Measurements from ENCODE around the gene SLC16A1. TPM values are rescaled to one million over a fixed set of nuclear protein-coding genes. Genes with fewer than 3 reads are reported as not detected.
"Not testable (repeated sequence)": the region's sequence is repeated elsewhere in the genome, so short reads cannot be mapped to it uniquely, and the experiment has no call there.

The SLC16A1 gene, protein sequence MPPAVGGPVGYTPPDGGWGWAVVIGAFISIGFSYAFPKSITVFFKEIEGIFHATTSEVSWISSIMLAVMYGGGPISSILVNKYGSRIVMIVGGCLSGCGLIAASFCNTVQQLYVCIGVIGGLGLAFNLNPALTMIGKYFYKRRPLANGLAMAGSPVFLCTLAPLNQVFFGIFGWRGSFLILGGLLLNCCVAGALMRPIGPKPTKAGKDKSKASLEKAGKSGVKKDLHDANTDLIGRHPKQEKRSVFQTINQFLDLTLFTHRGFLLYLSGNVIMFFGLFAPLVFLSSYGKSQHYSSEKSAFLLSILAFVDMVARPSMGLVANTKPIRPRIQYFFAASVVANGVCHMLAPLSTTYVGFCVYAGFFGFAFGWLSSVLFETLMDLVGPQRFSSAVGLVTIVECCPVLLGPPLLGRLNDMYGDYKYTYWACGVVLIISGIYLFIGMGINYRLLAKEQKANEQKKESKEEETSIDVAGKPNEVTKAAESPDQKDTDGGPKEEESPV
- polyA plus RNA-seq (2014; cell fraction: cytosol; rRNA removed) = 126 and 131 TPM in 2 replicates
- polyA plus RNA-seq (2014; cell fraction: nucleus; rRNA removed) = 48.6 and 50.3 TPM in 2 replicates

DNA sequence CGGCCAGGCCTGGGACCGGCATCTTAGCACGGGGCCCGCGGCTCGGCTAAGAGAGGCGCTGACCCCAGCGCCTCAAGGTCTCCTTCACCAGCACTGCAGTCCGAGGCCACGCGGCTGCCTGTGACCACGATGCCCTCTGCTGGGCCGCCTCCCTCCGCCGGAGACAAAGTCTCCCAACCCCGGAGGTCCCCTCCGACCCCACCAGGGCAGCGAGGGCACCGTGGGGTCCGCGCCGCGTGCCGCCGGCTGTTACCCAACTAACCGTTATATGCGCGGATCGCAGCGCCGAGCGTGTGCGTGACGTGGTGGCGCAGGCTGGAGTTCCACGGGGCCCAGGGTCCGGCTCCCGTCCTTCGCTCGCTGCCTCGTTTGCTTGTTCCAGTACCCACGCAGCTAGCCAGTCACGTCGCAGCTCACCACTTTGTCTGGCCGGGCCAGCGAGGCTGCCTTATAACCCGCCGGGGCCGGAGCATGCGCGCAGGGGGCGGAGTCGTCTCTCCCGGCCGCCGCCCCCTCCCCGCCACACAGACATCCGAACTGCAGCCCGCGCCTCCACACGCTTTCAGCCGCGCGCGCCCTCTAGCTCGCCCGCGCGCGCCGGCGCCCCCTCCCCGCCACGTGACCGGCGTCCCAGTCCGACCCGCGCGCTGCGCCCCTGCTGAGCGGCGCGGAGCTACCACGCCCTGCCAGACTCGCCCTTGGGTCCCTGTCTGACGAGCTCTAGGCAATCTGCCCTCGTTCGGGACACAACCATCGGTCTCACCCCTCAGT, at the start of gene SLC16A1:
SLC16A1 (minus strand) TSS at position 424 of the 771 bp plus-strand sequence. CDS start 26,888 bp downstream, outside the sequence.
- DNase-seq (ENCODE audit: low spot score) = peak; percentile 94

DNA sequence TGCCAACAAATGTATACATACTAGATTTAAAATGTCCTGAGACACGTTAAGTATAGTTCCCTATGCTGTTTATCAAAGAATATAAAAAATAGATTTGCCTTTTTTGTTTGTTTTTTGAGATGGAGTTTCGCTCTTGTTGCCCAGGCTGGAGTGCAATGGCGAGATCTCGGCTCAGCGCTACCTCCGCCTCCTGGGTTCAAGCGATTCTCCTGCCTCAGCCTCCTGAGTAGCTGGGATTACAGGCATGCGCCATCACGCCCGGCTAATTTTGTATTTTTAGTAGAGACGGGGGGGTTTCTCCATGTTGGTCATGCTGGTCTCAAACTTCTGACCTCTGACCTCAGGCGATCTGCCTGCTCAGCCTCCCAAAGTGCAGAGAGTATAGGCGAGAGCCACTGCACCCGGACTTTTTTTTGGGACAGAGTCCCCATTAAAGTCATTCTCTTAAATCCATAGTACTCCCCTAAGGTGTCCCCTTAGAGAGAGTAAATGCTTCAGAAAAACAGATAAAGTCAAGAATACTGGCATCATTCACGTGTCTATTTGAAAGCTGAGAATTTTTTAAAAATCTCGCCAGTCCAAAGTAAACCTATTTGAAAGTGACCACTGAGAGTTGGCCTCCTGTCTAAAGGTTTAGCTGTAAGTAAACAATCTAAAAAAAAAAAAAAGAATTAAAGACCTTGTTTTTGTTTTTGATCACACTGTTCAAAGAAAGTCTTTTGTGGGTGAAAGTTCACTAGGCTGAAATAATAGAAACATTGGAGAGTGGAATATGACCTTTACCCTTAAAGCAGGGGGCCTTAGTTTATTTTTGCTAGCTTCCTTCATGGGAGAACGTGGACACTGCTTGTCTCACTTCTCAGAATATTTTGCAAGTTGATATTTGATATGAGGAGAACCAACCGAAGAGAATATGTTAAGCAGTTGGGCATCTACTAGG, 48.0 kb upstream of the SLC16A1 start:
- DNase-seq (ENCODE audit: low spot score) = no peak

DNA sequence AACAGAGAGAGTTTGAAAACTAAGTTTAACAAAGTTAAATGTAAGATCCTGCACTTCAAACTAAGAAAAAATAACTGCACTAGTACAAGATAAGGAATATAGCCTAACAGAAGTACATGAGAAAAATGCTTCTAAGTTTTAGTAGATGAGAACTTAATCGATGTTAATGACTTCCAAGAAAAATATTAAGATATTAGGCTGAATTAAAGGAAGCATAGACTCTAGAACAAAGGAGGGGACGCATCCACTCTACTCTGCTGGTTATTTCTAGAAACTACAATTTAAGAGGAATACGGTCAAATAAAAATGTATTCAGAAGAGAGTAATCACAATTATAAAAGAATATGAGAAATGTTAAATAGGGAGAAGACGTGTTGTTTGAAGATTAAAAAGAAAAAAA, 46.3 kb upstream of the SLC16A1 start:
- no peak for DNase-seq (ENCODE audit: low spot score)

DNA sequence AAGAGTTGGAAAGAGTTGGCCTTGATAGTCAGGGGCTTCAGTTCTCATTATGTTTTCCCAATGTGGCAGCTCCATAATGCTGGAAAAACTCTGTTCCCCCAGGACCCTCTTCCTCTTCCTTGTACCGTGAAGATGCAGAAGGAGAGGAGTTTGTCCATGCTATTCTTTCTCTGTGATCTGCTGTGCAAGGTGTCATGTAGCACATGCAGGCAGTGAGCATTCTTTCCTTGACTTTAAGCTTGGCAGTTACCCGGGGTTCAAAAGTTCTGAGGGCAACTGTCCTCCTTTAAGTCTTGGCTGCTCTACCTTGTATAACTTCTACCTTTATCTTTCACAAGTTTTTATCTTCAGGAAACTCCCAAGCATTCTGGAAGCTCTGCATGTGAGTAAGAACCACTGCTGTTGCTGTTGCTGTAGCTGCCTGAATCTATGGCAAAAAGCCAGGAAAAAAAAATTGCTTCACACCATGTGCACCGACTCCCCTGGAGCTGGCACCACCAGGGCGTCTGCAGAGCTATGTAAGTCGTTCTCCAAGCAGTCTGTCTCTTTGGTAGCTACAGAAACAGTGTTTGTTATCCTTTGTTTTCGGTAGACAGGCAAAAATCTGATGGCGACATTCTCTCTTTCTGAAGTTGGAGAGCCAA, 42.7 kb upstream of the SLC16A1 start:
- DNase-seq (ENCODE audit: low spot score) = no peak

DNA sequence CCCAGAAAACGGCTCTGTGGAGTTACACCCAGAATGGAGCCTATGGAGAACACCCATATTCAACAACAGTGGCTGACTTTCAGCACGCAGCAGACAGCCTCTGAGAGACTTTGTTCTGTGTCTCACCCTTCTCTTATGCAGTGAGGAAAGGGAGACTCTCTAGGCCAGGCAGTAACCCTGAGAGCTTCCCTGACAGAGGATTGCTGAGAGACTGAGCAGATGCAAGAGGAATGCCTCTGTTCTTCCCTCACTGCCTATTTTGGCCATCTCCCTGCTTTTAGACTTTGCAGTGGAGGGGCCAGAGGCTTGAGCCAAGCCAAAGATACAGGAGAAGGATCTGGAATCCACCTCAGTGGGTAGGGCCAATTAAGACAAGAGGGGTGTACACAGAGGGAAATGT, 41.8 kb upstream of the SLC16A1 start:
- DNase-seq (ENCODE audit: low spot score) = no peak

DNA sequence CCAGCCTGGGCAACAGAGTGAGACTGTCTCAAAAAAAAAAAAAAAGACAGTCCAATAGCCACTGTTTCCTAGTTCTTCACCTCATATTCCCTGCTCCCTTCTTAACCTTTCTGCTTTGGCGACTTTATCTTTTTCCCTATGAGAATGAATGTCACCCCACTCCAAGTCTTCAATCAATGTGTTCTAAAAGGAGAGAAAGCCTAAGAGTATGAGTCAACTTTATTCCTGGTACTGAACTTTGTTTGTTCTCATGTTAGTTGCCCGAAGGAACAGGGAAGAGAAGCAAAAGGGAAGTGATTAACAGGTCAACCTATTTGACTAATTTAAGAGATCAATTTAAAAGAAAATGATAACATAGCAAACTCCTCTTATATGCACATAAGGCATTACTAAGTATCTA, 39.9 kb upstream of the SLC16A1 start:
- DNase-seq (ENCODE audit: low spot score) = no peak

DNA sequence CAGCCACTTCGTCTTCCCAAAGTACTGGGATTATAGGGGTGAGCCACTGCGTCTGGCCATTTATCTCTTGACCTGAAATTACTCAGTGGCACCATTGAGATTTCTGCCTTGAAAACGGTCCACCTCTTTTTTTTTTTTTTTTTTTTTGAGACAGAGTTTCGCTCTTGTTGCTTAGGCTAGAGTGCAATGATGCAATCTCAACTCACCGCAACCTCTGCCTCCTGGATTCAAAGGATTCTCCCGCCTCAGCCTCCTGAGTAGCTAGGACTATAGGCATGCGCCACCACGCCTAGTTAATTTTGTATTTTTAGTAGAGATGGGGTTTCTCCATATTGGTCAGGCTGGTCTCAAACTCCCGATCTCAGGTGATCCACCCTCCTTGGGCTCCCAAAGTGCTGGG, 39.0 kb upstream of the SLC16A1 start:
- not testable (repeated sequence) for DNase-seq (ENCODE audit: low spot score)

DNA sequence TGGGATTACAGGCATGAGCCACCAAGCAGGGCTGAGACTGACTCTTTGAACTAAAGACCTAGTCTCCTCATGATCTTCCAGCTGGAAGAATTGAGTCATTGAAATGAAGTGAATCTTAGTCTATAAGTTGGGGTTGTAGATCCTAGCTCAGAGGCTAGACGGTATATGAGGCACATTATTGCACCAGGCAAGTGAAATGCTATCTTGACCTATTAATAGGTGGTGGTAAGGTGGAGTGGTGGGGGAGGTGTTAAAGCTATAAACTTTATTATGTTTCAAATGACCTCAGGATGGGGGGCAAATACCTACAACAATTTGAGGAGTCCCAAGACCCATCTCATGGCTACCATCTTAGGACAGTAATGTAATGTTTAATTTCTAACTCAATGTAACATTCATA, 36.8 kb upstream of the SLC16A1 start:
- no peak for DNase-seq (ENCODE audit: low spot score)

DNA sequence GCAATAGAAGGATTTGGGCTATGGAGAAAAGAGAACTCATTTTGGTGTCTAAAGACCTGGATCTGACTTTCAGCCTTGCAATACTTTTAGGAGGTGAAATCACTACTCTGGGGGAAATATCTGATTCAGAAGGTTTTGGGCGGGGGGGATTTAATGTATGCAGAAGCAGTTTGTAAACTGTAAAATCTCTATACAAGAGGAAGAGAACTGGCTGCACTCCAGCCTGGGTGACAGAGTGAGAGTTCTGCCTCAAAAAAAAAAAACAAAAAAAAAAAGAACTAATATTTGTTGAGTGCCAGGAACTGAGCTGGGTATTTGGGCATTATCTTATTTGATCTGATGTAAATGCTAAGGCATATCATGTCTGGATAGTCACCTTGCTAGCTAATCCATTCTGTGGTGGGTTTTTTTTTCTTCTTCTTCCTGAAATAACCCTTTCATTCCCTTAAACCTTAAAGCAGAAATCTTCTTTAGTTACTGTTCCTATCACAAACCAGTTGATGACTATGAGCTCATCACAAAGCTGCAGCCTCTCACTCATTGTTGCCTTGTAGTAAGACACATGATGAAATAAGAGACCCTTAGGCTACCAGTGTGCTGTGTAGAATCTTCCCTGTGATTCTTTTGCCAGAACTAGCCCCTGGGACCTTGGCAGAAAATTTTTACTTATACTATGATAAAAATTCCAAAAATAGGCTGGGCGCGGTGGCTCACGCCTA, 35.6 kb upstream of the SLC16A1 start:
- no peak for DNase-seq (ENCODE audit: low spot score)

DNA sequence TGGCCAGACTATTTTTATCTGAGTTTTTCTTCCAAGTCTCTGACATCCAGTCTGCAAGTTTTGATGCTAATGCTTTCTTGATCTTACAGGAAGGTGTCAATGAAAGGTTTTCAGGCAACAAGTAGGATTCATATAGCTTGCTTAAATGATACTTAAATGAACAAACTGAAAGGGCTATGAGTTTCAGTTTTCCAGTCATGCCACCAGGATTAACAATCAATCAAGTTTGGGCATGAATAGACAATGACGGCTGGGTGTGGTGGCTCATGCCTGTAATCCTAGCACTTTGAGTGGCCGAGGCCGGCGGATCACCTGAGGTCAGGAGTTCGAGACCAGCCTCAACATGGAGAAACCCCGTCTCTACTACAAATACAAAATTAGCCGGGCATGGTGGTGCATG, 34.3 kb upstream of the SLC16A1 start:
- no peak for DNase-seq (ENCODE audit: low spot score)

DNA sequence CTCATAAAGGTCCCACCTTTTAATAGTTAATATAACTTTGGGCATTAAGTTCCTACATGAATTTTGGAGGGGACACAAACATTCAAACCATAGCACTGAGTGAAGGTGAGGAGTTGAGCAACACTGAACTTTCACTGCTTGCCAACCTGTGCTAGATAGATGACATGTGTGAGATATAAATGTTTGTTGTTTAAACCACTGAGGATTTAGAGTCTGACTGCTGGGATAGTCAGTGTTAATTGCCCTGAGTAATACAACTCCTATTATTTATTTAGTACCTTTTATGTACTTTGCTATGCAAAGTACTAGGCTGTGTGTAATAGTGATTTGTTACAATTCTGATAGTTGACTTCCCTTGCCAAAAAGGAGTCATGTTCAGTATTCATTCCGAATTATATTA, 32.4 kb upstream of the SLC16A1 start:
- no peak for DNase-seq (ENCODE audit: low spot score)

DNA sequence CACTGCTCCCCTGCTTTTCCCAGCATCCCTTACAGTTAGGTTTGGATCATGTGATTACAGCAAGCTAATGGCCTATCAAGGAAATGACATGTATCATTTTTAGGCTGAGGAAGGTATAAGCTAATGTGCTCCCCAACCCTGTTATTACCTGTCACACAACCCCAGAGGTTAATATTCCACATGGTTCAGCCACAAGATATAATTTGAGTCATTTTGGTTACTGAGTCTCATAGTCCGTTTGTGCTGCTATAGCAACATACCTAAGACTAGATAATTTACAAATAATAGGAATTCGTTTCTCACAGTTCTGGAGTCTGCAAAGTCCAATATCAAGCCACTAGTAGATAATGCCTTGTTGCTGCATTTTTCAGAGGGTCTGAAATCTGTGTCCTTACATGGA, 29.1 kb upstream of the SLC16A1 start:
- DNase-seq (ENCODE audit: low spot score) = no peak

DNA sequence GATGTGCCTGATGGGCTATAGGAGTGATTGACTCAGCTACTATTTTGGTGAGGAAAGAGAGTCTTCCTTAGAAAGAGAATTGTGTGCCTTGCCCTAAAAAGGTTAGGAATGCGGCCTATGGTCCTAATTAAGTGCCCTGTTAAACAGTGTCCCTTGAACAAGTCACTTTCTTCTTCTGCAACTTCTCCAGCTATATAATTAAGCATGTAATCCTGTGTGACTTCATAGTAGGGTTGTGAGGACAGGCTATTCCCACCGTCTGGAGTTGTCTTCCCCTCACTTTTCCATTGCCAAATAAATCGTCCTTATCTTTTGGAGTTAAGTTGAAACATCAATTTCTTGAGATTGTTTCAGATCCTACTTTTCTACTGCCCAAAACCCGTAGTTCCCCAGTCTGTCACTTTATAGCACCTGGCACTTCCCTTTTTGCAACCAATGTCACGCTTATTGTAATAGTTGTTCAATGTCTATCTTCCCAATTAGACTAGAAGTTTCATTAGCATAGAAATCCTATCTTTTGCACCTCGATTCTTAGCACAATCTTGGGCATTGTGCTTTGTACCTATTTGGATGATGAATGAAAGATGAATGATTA, 27.6 kb upstream of the SLC16A1 start:
- DNase-seq (ENCODE audit: low spot score) = no peak

DNA sequence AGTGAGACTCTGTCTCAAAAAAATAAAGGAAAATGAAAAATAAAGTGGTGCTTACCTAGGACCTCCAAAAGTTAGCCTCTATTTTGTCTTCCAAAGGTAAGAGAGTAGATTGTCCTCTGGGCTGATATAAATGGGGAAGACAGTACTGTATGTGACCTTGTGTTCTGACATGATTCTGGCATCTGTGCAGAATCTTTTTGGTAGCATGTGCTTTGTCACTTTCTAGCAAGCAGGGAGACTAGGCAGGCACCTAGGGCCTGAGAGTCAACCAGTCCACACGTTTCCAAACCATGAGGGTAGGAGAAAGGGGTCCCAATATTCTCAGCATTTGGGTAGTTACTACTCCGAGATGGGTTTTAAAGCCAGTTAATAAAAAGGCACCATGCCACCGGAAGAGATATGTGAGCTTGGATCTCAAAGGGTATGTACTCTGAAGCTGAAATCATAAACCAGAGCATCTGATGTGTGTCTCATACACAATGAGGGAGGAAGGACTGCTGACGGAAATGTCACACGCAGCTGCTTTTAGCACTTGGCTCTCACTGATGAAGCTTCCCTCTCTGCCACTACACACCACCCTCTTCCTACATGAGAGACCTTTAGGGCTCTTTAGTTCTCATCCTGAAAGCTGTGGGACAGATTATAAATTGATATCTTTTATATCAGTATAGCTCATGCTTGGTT, 27.0 kb upstream of the SLC16A1 start:
- no peak for DNase-seq (ENCODE audit: low spot score)

DNA sequence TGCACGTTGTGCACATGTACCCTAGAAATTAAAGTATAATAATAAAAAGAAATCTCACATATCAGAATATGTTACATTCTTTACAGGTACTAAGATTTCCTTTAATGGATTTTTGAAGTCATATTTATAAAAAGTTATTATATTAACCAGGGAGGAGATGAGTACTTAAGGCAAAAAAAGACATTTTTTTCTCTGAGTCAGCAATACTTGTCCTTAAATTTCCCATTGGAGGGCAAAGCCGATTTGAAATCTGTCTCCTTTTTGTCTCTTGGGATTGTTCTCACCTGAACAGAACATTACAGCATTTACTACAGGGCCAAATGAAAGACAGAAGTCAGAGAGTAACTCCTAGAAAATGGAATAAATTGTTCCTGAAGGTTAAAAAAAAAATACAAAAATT, 26.3 kb upstream of the SLC16A1 start:
- DNase-seq (ENCODE audit: low spot score) = no peak

DNA sequence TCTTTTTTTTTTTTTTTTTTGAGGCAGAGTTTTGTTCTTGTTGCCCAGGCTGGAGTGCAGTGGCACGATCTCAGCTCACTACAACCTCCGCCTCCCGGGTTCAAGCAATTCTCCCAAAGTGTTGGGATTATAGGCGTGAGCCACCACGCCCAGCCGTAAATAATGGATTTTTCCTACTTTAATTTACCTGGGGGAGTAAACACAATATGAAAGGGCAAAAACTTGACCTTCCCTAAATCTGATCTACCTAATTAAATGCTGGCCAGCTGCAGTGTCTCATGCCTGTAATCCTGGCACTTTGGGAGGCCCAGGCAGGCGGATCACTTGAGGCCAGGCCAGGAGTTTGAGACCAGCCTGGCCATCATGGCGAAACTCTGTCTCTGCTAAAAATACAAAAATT, 25.8 kb upstream of the SLC16A1 start:
- DNase-seq (ENCODE audit: low spot score) = not testable (repeated sequence)

DNA sequence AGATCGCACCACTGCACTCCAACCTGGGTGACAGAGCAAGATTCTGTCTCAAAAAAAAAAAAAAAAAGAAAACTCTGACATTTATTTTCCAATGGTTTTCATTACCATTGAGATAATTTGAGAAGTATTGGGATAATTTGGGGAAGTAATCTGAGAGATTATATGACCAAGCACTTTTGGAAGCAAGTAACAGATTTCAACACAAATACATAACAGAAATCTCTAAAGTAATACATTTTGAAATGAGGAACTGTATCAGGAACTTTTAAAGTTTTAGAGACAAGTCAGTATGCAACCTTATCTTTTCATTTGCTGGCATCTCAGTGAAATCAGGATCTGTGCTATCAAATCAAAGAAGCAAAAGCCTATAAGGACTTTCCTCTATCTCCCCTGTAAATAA, 25.4 kb upstream of the SLC16A1 start:
- no peak for DNase-seq (ENCODE audit: low spot score)

DNA sequence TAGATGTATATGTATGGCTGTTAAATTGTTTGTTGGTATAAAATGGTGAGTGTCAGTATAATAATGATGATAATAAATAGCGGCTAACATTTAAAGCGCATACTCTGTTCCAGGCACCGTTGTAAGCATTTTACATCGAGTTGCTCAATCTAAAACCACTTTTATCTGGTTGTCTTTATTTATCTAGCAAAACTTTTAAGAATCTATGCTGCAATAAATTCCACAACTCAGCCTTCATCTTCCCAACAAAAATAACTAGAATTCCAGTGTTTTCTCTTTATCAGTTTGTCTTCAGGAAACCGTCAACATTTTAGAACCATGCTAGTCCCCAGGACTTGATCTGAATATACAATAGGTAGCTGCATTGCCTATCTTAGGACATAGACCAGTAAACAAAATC, 19.3 kb upstream of the SLC16A1 start:
- no peak for DNase-seq (ENCODE audit: low spot score)

DNA sequence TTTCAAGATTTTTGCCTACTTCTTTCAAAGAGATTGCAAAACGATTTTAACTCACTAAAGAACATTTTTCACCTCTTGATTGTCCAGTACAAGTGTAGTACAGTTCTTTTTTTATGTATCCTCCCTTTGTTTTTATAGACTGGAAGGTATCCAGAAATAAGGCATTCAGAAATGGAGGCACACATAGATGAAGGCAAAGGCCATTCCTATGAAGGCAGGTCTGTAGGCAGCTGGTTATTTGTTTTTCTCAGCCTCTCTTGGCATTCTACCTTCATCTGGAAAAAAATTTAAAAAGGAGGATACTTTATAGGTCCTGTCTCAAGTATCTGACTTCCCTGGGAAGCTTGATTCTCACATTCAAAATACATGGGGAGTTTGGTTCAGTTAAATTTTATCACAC, 18.6 kb upstream of the SLC16A1 start:
- no peak for DNase-seq (ENCODE audit: low spot score)
